Activated T-cell treated with anti-CD3 and anti-CD28 coated beads, Interleukin-2, amount 50 U/mL, for 4 hours (primary cell): ENCODE data around the gene ABCB11. TPM values are rescaled to one million over a fixed set of nuclear protein-coding genes. Genes with fewer than 3 reads are reported as not detected.
"Not testable (repeated sequence)": the region's sequence is repeated elsewhere in the genome, so short reads cannot be mapped to it uniquely, and the experiment has no call there.

ENCODE experiments used
- ATAC-seq, 2 donors: fragments of 200-7000 bp; cut with Tn5 transposase; one replicate each; pipeline ENCODE4 v1.10.0; 2021
- DNase-seq: peaks from one replicate; pipeline ENCODE4 v3.0.0-alpha.2; 2020
- H3K27me3 Mint-ChIP-seq: one replicate; pipeline ENCODE4 v1.8.0; 2021; ENCODE audit warnings: low read depth, mixed read lengths
- H3K36me3 Mint-ChIP-seq: one replicate; pipeline ENCODE4 v1.8.0; 2022; ENCODE audit warnings: mixed read lengths; ENCODE audit not compliant: insufficient read depth
- H3K4me1 Mint-ChIP-seq: one replicate; pipeline ENCODE4 v1.8.0; 2021; ENCODE audit warnings: low read depth, mixed read lengths
- H3K4me3 Mint-ChIP-seq: one replicate; pipeline ENCODE4 v1.8.0; 2021; ENCODE audit warnings: mild to moderate bottlenecking, moderate library complexity, mixed read lengths
- H3K9me3 Mint-ChIP-seq: one replicate; pipeline ENCODE4 v1.8.0; 2021; ENCODE audit warnings: mixed read lengths
- total RNA-seq, 3 donors: library from RNA; stranded (reverse); gene quantifications; one replicate each; pipeline ENCODE4 v1.2.1, GENCODE V29; 2021

Gene ABCB11
- total RNA-seq, 3 donors from 2014 or later, result not detected

GRCh38 chr2:168903888-168904287, 127.2 kb downstream of the ABCB11 start:
- no peak for DNase-seq
- Mint-ChIP-seq H3K4me3 (no peak overlapping the region), H3K4me1 (no peaks in the 10 kb centered on the region), H3K36me3 (no peaks in the 10 kb centered on the region), H3K9me3 (no peaks in the 10 kb centered on the region), H3K27me3 (peaks cover 25% of the 10 kb centered on the region)
- ATAC-seq, result no peak

- no peak within 1 kb of the TSS for H3K4me3 Mint-ChIP-seq
- DNase-seq (no peak), ATAC-seq (no peak)
- H3K9me3 Mint-ChIP-seq, result no peaks in the 10 kb centered on the region
- peaks cover 15% of the 10 kb centered on the region for H3K27me3 Mint-ChIP-seq
- no peaks in the 10 kb centered on the region for H3K36me3 Mint-ChIP-seq
- H3K4me1 Mint-ChIP-seq, result no peaks in the 10 kb centered on the region
Measured at GRCh38 chr2:168901003-168901402, 130.1 kb downstream of the ABCB11 start, which contains the start of gene G6PC2. G6PC2 (plus strand) TSS chr2:168901291; CDS start chr2:168901332, 41 bp downstream.

- ATAC-seq, result no peak
- peaks cover 6% of the 10 kb centered on the region for H3K27me3 Mint-ChIP-seq
- no peak overlapping the region for H3K4me3 Mint-ChIP-seq
- H3K36me3 Mint-ChIP-seq, result no peaks in the 10 kb centered on the region
- DNase-seq, result no peak
- H3K4me1 Mint-ChIP-seq, result no peaks in the 10 kb centered on the region
- no peaks in the 10 kb centered on the region for H3K9me3 Mint-ChIP-seq
Measured at GRCh38 chr2:168897449-168897848, 133.7 kb downstream of the ABCB11 start.

GRCh38 chr2:168896783-168897182, 134.3 kb downstream of the ABCB11 start:
- no peak overlapping the region for H3K4me3 Mint-ChIP-seq
- DNase-seq (no peak), ATAC-seq (no peak)
- no peaks in the 10 kb centered on the region for H3K4me1 Mint-ChIP-seq
- peaks cover 2% of the 10 kb centered on the region for H3K27me3 Mint-ChIP-seq
- no peaks in the 10 kb centered on the region for H3K36me3 Mint-ChIP-seq
- H3K9me3 Mint-ChIP-seq, result no peaks in the 10 kb centered on the region

GRCh38 chr2:168895771-168896170, 135.4 kb downstream of the ABCB11 start:
- no peak overlapping the region for H3K4me3 Mint-ChIP-seq
- peaks cover 2% of the 10 kb centered on the region for H3K27me3 Mint-ChIP-seq
- no peak for DNase-seq
- no peaks in the 10 kb centered on the region for H3K36me3 Mint-ChIP-seq
- H3K4me1 Mint-ChIP-seq, result no peaks in the 10 kb centered on the region
- ATAC-seq, result no peak
- H3K9me3 Mint-ChIP-seq, result no peaks in the 10 kb centered on the region

GRCh38 chr2:168894720-168895119, 136.4 kb downstream of the ABCB11 start:
- Mint-ChIP-seq H3K36me3 (no peaks in the 10 kb centered on the region), H3K4me1 (peaks cover 7% of the 10 kb centered on the region), H3K9me3 (no peaks in the 10 kb centered on the region), H3K27me3 (peaks cover 2% of the 10 kb centered on the region), H3K4me3 (no peak overlapping the region)
- DNase-seq (no peak), ATAC-seq (no peak)

- H3K27me3 Mint-ChIP-seq, result peaks cover 2% of the 10 kb centered on the region
- DNase-seq (no peak), ATAC-seq (no peak)
- H3K9me3 Mint-ChIP-seq, result no peaks in the 10 kb centered on the region
- peaks cover 8% of the 10 kb centered on the region for H3K4me1 Mint-ChIP-seq
- H3K4me3 Mint-ChIP-seq, result no peak overlapping the region
- H3K36me3 Mint-ChIP-seq, result no peaks in the 10 kb centered on the region
Measured at GRCh38 chr2:168894101-168894500, 137.0 kb downstream of the ABCB11 start.

- H3K4me1 Mint-ChIP-seq, result peaks cover 8% of the 10 kb centered on the region
- peaks cover 2% of the 10 kb centered on the region for H3K27me3 Mint-ChIP-seq
- ATAC-seq (no peak), DNase-seq (no peak)
- no peaks in the 10 kb centered on the region for H3K36me3 Mint-ChIP-seq
- H3K9me3 Mint-ChIP-seq, result no peaks in the 10 kb centered on the region
- H3K4me3 Mint-ChIP-seq, result no peak overlapping the region
Measured at GRCh38 chr2:168892327-168892726, 138.8 kb downstream of the ABCB11 start.

- no peaks in the 10 kb centered on the region for H3K36me3 Mint-ChIP-seq
- H3K4me1 Mint-ChIP-seq, result peaks cover 8% of the 10 kb centered on the region
- ATAC-seq, result peak; percentile 99 to 100
- no peaks in the 10 kb centered on the region for H3K9me3 Mint-ChIP-seq
- peak within 1 kb of the TSS; percentile 89 for H3K4me3 Mint-ChIP-seq
- H3K27me3 Mint-ChIP-seq, result peaks cover 2% of the 10 kb centered on the region
- peak; percentile 74 for DNase-seq
Measured at GRCh38 chr2:168890006-168890782, 140.9 kb downstream of the ABCB11 start, which contains the start of gene SPC25. SPC25 (minus strand) TSS chr2:168890430; CDS start chr2:168889519, 911 bp downstream.

GRCh38 chr2:168889635-168890005, 141.5 kb downstream of the ABCB11 start:
- DNase-seq (no peak), ATAC-seq (no peak)
- H3K9me3 Mint-ChIP-seq, result no peaks in the 10 kb centered on the region
- peak overlapping the region; percentile 89 for H3K4me3 Mint-ChIP-seq
- H3K27me3 Mint-ChIP-seq, result peaks cover 2% of the 10 kb centered on the region
- peaks cover 8% of the 10 kb centered on the region for H3K4me1 Mint-ChIP-seq
- H3K36me3 Mint-ChIP-seq, result no peaks in the 10 kb centered on the region

GRCh38 chr2:168884975-168885374, 146.1 kb downstream of the ABCB11 start:
- ATAC-seq (peak; percentile 41 to 67), DNase-seq (no peak)
- H3K27me3 Mint-ChIP-seq, result no peaks in the 10 kb centered on the region

GRCh38 chr2:168882163-168882562, 149.0 kb downstream of the ABCB11 start:
- not testable (repeated sequence) for H3K9me3 Mint-ChIP-seq, DNase-seq, H3K27me3 Mint-ChIP-seq, H3K4me3 Mint-ChIP-seq, ATAC-seq, H3K36me3 Mint-ChIP-seq
- peaks cover 13% of the 10 kb centered on the region for H3K4me1 Mint-ChIP-seq

More at GRCh38 chr2:168884975-168885374, 146.1 kb downstream of the ABCB11 start:
- Mint-ChIP-seq H3K36me3 (no peaks in the 10 kb centered on the region), H3K4me1 (peaks cover 10% of the 10 kb centered on the region), H3K4me3 (no peak overlapping the region), H3K9me3 (no peaks in the 10 kb centered on the region)

- H3K36me3 Mint-ChIP-seq, result no peaks in the 10 kb centered on the region
- peak; percentile 14 to 25 for ATAC-seq
- no peaks in the 10 kb centered on the region for H3K9me3 Mint-ChIP-seq
- no peaks in the 10 kb centered on the region for H3K27me3 Mint-ChIP-seq
- H3K4me1 Mint-ChIP-seq, result peaks cover 4% of the 10 kb centered on the region
- no peak overlapping the region for H3K4me3 Mint-ChIP-seq
- DNase-seq, result no peak
Measured at GRCh38 chr2:168874368-168875054, 156.6 kb downstream of the ABCB11 start.

- not testable (repeated sequence) for DNase-seq, H3K36me3 Mint-ChIP-seq, H3K4me3 Mint-ChIP-seq, H3K27me3 Mint-ChIP-seq, H3K4me1 Mint-ChIP-seq, ATAC-seq
- H3K9me3 Mint-ChIP-seq, result peaks cover 11% of the 10 kb centered on the region
Measured at GRCh38 chr2:168870824-168871223, 160.3 kb downstream of the ABCB11 start.
